MCF 10A (cell line): ENCODE data around the gene MRPS23. TPM values are rescaled to one million over a fixed set of nuclear protein-coding genes. Genes with fewer than 3 reads are reported as not detected.
A peak's percentile ranks its signal among the peaks of the same experiment; 100 is the strongest.

ENCODE experiments used
- BruUV-seq: library from RNA; stranded (reverse); fragments of 400-500 nt; replicated peaks from 2 replicates; lab custom pipeline; 2021; lab: Mats Ljungman, UMichigan
- CTCF ChIA-PET: fragments of 300-600 bp; sonication (Branson Sonifier 250); formaldehyde crosslinking; extraction: SDS; loops from one replicate; lab custom pipeline; 2021; ENCODE audit warnings: antibody characterized with exemption, inconsistent platforms; lab: Yijun Ruan, JAX
- POLR2A ChIA-PET: fragments of 300-600, 350-650 bp; sonication (Branson Sonifier 250); formaldehyde crosslinking; extraction: SDS; loops from one replicate; lab custom pipeline; 2020; ENCODE audit warnings: antibody characterized with exemption, inconsistent platforms; lab: Yijun Ruan, JAX
- DNase-seq: peaks from one replicate; pipeline ENCODE4 v3.0.0-alpha.2; 2018; ENCODE audit not compliant: unreplicated experiment
- H3K27ac Mint-ChIP-seq: one replicate; pipeline ENCODE4 v1.8.0; 2022; ENCODE audit warnings: mild to moderate bottlenecking, low read depth, mixed read lengths; ENCODE audit not compliant: unreplicated experiment
- H3K27me3 Mint-ChIP-seq: one replicate; pipeline ENCODE4 v1.8.0; 2022; ENCODE audit warnings: mixed read lengths; ENCODE audit not compliant: insufficient read depth, unreplicated experiment
- H3K36me3 Mint-ChIP-seq: one replicate; pipeline ENCODE4 v1.8.0; 2022; ENCODE audit warnings: mild to moderate bottlenecking, moderate library complexity, mixed read lengths; ENCODE audit not compliant: insufficient read depth, unreplicated experiment
- H3K4me1 Mint-ChIP-seq: one replicate; pipeline ENCODE4 v1.8.0; 2022; ENCODE audit warnings: mixed read lengths; ENCODE audit not compliant: insufficient read depth, unreplicated experiment
- H3K4me3 Mint-ChIP-seq: one replicate; pipeline ENCODE4 v1.8.0; 2022; ENCODE audit warnings: mild to moderate bottlenecking, moderate library complexity, mixed read lengths; ENCODE audit not compliant: unreplicated experiment
- H3K9me3 Mint-ChIP-seq: one replicate; pipeline ENCODE4 v1.8.0; 2022; ENCODE audit warnings: mixed read lengths; ENCODE audit not compliant: unreplicated experiment
- intact Hi-C: fragments of 100-400 bp; cut with micrococcal nuclease; formaldehyde crosslinking; loops from 2 replicates; pipeline ENCODE4 v1.14.1; 2022
- total RNA-seq: library from RNA; stranded (reverse); gene quantifications from 2 replicates; pipeline ENCODE4 v1.2.3, GENCODE V29; 2022
- TF ChIP-seq, protein P1 (sequence below): fragments of 200-600 bp; IDR thresholded peaks from one replicate; pipeline ENCODE4 v1.8.0; 2022; ENCODE audit warnings: antibody characterized with exemption, mild to moderate bottlenecking; ENCODE audit not compliant: unreplicated experiment

Gene MRPS23
- total RNA-seq, 1 experiment from 2014 or later = 59.3 TPM

DNA sequence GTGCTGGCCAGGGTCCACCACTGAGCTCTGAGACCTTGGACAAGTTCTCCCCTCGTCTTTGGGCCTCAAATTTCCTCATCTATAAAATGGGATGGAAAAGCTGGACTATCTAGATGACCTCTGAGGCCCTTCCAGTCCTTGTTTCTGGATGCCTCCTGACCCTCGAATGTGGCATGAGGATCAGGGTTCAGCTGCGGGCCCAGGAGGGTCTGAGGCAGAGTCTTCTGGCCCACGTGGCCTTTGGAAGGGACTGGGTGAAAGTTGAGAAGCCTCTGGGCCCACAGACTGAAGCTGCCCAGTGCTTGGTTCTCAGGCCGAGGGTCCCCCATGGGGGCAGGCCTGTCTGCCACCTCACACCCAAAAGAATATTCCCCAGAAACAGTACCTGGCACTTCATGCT is 16.9 kb upstream of the MRPS23 start:
- H3K27me3 Mint-ChIP-seq = no peaks in the 10 kb centered on the region
- no TSS peak for BruUV-seq
- POLR2A ChIA-PET = interaction anchor here (1.3 to 5.7 kb wide), 5 partner anchors 9 to 119 kb away, joined by 3 to 53 read pairs (median 35); partner anchors contain the start of gene MRPS23
- peaks cover 10% of the 10 kb centered on the region for H3K36me3 Mint-ChIP-seq
- CTCF ChIA-PET = interaction anchor here (0.6 to 6.4 kb wide), 7 partner anchors 8 to 324 kb away, joined by 3 to 75 read pairs (median 3); no protein-coding TSS in a partner anchor
- no peaks in the 10 kb centered on the region for H3K9me3 Mint-ChIP-seq
- TF ChIP-seq, protein P1, sequence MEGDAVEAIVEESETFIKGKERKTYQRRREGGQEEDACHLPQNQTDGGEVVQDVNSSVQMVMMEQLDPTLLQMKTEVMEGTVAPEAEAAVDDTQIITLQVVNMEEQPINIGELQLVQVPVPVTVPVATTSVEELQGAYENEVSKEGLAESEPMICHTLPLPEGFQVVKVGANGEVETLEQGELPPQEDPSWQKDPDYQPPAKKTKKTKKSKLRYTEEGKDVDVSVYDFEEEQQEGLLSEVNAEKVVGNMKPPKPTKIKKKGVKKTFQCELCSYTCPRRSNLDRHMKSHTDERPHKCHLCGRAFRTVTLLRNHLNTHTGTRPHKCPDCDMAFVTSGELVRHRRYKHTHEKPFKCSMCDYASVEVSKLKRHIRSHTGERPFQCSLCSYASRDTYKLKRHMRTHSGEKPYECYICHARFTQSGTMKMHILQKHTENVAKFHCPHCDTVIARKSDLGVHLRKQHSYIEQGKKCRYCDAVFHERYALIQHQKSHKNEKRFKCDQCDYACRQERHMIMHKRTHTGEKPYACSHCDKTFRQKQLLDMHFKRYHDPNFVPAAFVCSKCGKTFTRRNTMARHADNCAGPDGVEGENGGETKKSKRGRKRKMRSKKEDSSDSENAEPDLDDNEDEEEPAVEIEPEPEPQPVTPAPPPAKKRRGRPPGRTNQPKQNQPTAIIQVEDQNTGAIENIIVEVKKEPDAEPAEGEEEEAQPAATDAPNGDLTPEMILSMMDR = no peak
- DNase-seq = no peak
- H3K4me1 Mint-ChIP-seq = peaks cover 33% of the 10 kb centered on the region
- H3K4me3 Mint-ChIP-seq = no peak overlapping the region
- intact Hi-C loops = loop anchor here (5.0 kb wide), 1 partner anchor 36 kb away; no protein-coding TSS in a partner anchor
- H3K27ac Mint-ChIP-seq = peak overlapping the region; percentile 93

DNA sequence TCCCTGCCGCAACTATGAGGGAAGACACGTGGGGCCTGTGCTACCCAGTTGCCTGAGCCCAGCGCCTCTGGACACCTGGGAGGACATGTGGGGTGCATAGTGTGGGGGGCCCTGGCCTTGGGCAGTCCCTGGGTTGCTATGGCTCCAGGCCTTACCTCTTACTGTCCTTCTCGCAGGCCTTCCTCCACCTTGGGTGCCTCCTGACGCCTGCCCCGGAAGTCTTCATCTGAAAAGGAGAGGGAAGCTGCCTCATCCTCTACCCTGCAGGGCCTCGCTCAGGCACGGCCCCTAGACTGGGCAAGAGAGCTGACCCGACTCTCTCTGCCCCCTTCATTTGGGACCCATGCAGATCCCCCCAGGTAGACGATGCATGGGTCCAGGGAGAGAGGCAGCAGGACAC is 16.5 kb upstream of the MRPS23 start:
- BruUV-seq = no TSS peak
- Mint-ChIP-seq H3K4me1 (peaks cover 33% of the 10 kb centered on the region), H3K36me3 (peaks cover 10% of the 10 kb centered on the region), H3K27me3 (no peaks in the 10 kb centered on the region), H3K27ac (no peak overlapping the region), H3K9me3 (no peaks in the 10 kb centered on the region), H3K4me3 (no peak overlapping the region)
- no peak for DNase-seq
- ChIA-PET POLR2A (interaction anchor here (1.3 to 5.7 kb wide), 5 partner anchors 8 to 120 kb away, joined by 3 to 53 read pairs (median 35); partner anchors contain the start of gene MRPS23), CTCF (interaction anchor here (0.7 to 6.4 kb wide), 4 partner anchors 8 to 323 kb away, joined by 3 to 75 read pairs (median 24); no protein-coding TSS in a partner anchor)
- TF ChIP-seq, protein P1 = no peak
- intact Hi-C loops = loop anchor here (5.0 kb wide), 1 partner anchor 36 kb away; no protein-coding TSS in a partner anchor

- CTCF ChIA-PET = interaction anchor here (0.7 to 2.2 kb wide), 3 partner anchors 8 to 136 kb away, joined by 3 to 6 read pairs (median 4); no protein-coding TSS in a partner anchor
- no peaks in the 10 kb centered on the region for H3K9me3 Mint-ChIP-seq
- intact Hi-C loops = no loop called here
- no peak overlapping the region for H3K27ac Mint-ChIP-seq
- H3K4me1 Mint-ChIP-seq = peaks cover 29% of the 10 kb centered on the region
- BruUV-seq = no TSS peak
- no peaks in the 10 kb centered on the region for H3K27me3 Mint-ChIP-seq
- TF ChIP-seq, protein P1 = no peak
- H3K4me3 Mint-ChIP-seq = no peak overlapping the region
- POLR2A ChIA-PET = interaction anchor here (1.0 to 1.6 kb wide), 2 partner anchors 14 to 39 kb away, joined by 3 read pairs; partner anchors contain the start of gene MRPS23
- no peak for DNase-seq
- H3K36me3 Mint-ChIP-seq = peaks cover 10% of the 10 kb centered on the region
Measured at GRCh38 chr17:57864273-57864672, 14.4 kb upstream of the MRPS23 start.

DNA sequence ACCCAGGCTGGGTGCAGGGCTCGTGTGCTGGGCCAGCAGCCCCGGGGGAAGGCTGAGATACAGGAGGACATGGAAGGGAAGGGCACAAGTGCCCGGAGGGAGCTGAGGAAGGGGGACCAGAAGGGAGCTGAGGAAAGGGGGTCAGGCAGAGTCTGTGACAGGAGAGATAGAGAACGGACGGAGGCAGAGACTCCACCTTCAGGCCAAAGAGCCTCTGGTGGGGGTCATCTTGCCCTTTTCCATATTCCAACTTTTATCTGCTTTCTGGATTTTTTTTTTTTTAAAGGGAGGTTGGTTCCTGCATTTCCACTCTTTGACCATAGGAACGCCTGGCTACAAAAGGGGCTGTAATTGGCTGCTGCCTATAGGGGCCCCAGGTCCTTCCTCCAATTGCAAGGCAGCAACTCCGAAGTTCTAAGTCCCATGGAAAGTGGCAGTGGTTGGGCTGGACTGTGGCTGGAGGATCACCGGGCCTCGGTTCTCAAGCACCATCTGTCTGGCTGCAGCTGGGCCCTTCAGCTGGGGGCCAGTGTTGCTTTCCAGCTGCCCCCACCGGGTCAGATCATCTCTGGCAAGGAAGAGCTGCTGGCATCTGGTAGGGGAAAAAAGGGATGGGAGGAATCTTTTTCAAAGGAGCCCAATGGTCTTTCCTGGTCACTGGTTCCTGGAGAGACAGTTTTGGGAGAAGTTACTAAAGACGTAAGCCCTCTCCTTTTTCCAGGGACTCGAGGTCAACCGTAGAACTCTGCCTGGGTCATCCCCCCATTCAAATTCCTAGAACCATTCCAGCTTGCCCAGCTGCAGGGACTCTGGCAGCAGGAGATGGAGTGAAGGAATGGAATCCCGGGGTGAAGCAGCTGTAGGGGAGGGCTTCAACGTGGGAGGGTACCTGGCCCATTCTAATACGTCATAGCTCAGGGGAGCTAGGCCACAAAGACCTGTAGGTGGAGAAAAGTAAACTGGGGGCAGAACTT is 13.1 kb upstream of the MRPS23 start:
- no peaks in the 10 kb centered on the region for H3K9me3 Mint-ChIP-seq
- no TSS peak for BruUV-seq
- H3K27me3 Mint-ChIP-seq = no peaks in the 10 kb centered on the region
- peaks cover 20% of the 10 kb centered on the region for H3K4me1 Mint-ChIP-seq
- no peak overlapping the region for H3K4me3 Mint-ChIP-seq
- CTCF ChIA-PET = interaction anchor here (0.5 to 15.7 kb wide), 6 partner anchors 9 to 137 kb away, joined by 3 to 418 read pairs (median 4); partner anchors contain the start of gene VEZF1
- H3K36me3 Mint-ChIP-seq = peaks cover 3% of the 10 kb centered on the region
- H3K27ac Mint-ChIP-seq = no peak overlapping the region
- DNase-seq = no peak
- intact Hi-C loops = no loop called here
- TF ChIP-seq, protein P1 = no peak
- POLR2A ChIA-PET = interaction anchor here (0.6 to 3.4 kb wide), 6 partner anchors 9 to 144 kb away, joined by 3 to 19 read pairs (median 4); partner anchors contain the start of genes MRPS23 and SRSF1
